Ascending aorta (tissue), 2 donors: Measurements from ENCODE around the gene ECM1. TPM values are rescaled to one million over a fixed set of nuclear protein-coding genes. Genes with fewer than 3 reads are reported as not detected.
A peak's percentile ranks its signal among the peaks of the same experiment; 100 is the strongest.

ENCODE experiments used
- DNase-seq, 2 donors: peaks; one replicate each; pipeline ENCODE4 v3.0.0-alpha.2; 2019; ENCODE audit warnings: low spot score in 2 of 2
- H3K27ac ChIP-seq, 2 donors: fragments of 200-600 bp; sonication (generic); one replicate each; pipeline ENCODE4 v1.5.1; 2016 to 2017; ENCODE audit warnings: mild to moderate bottlenecking in 1 of 2
- H3K27me3 ChIP-seq: fragments of 200-600 bp; sonication (generic); one replicate; pipeline ENCODE4 v1.5.1; 2017
- H3K36me3 ChIP-seq, 2 donors: fragments of 200-600 bp; sonication (generic); one replicate each; pipeline ENCODE4 v1.5.1; 2016
- H3K4me1 ChIP-seq, 2 donors: fragments of 200-600 bp; sonication (generic); one replicate each; pipeline ENCODE4 v1.5.1; 2016 to 2017; ENCODE audit warnings: mild to moderate bottlenecking in 1 of 2
- H3K4me3 ChIP-seq, 2 donors: fragments of 200-600 bp; sonication (generic); one replicate each; pipeline ENCODE4 v1.5.1; 2016 to 2017; ENCODE audit warnings: mild to moderate bottlenecking in 1 of 2
- H3K9me3 ChIP-seq, 2 donors: fragments of 200-600 bp; sonication (generic); one replicate each; pipeline ENCODE4 v1.5.1; 2016
- intact Hi-C: fragments of 100-400 bp; cut with DNase I; formaldehyde crosslinking; loops from one replicate; pipeline ENCODE4 v1.15.1; 2023
- total RNA-seq: library from RNA; depleted of rRNA; stranded (reverse); fragments of >200 nt; gene quantifications from one replicate; pipeline ENCODE4 v1.1.0, GENCODE V29; 2016
- TF ChIP-seq, protein P1 (sequence below), 3 experiments: fragments of 200-600 bp in 2 of 3; fragments of 450-650 bp in 1 of 3; sonication (generic) in 2 of 3; IDR thresholded peaks; one replicate each; pipeline ENCODE4 v1.5.1; 2016 to 2019; ENCODE audit warnings: antibody characterized with exemption in 3 of 3, mild to moderate bottlenecking in 1 of 3, moderate library complexity in 1 of 3

Gene ECM1
- total RNA-seq, 1 donor from 2014 or later, result 55.8 TPM

DNA sequence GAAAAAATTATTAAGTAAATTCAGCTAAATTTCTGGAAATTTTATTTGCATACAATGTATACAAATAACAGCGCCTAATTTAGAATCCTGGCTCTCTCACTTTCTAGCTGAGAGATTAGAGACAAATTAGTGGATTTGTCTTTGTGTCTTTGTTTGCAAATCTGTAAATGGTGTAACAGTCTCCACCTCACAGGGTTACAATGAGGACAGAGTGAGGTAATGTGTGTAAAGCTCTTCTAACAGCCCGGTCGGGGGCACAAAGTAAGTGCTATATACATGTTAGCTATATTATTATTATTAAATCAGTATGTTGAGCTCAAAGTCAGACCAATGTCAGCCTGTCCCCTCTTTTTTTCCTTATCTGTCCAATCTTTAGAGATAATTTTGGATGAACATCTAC is 36.3 kb downstream of the ECM1 start:
- Histone ChIP-seq H3K4me3 (no peak overlapping the region), H3K27me3 (no peaks in the 10 kb centered on the region), H3K9me3 (no peaks in the 10 kb centered on the region), H3K4me1 (peaks cover 0 to under 1% of the 10 kb centered on the region in 2 donors), H3K27ac (peak overlapping the region in 1 of 2 donors; percentile 19), H3K36me3 (no peaks in the 10 kb centered on the region)
- DNase-seq, result no peak
- intact Hi-C loops, result no loop called here
- TF ChIP-seq, protein P1, sequence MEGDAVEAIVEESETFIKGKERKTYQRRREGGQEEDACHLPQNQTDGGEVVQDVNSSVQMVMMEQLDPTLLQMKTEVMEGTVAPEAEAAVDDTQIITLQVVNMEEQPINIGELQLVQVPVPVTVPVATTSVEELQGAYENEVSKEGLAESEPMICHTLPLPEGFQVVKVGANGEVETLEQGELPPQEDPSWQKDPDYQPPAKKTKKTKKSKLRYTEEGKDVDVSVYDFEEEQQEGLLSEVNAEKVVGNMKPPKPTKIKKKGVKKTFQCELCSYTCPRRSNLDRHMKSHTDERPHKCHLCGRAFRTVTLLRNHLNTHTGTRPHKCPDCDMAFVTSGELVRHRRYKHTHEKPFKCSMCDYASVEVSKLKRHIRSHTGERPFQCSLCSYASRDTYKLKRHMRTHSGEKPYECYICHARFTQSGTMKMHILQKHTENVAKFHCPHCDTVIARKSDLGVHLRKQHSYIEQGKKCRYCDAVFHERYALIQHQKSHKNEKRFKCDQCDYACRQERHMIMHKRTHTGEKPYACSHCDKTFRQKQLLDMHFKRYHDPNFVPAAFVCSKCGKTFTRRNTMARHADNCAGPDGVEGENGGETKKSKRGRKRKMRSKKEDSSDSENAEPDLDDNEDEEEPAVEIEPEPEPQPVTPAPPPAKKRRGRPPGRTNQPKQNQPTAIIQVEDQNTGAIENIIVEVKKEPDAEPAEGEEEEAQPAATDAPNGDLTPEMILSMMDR (IDR thresholded peaks at IDR 0.05), result no peak

DNA sequence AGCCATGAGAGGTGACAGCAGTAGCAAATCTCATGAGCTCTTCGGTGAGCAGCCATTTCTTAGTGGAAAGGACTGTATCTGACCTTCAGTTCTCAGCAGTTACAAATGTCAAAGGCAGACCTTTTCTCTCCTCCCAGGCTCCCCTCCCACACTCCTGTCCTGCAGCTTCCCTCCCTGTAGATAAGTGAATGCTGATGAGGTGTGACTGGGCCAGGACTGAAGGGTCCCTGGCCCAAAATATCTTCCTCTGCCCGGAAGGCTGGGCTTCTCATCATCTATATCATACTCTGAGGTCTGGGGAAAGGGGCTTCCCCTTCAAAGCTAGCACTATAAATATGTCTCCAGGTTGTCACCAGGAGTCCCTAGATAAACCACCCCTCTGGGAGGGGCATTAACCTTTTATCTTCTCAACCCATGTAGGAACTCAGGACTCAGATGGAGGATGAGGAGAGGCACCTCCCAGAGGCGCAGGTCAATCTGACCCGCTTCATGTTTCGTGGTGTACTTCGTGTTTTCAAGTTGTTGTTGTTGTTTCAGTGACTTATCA is 37.6 kb downstream of the ECM1 start:
- TF ChIP-seq, protein P1 (IDR thresholded peaks at IDR 0.05), result no peak
- no peaks in the 10 kb centered on the region for H3K9me3 ChIP-seq
- H3K27me3 ChIP-seq, result no peaks in the 10 kb centered on the region
- no peak overlapping the region for H3K27ac ChIP-seq
- DNase-seq, result no peak
- no peaks in the 10 kb centered on the region for H3K36me3 ChIP-seq
- no peak overlapping the region for H3K4me3 ChIP-seq
- intact Hi-C loops, result loop anchor here (5.0 kb wide), 1 partner anchor 83 kb away; no protein-coding TSS in a partner anchor
- H3K4me1 ChIP-seq, result peaks cover 8 to 13% of the 10 kb centered on the region in 2 donors

DNA sequence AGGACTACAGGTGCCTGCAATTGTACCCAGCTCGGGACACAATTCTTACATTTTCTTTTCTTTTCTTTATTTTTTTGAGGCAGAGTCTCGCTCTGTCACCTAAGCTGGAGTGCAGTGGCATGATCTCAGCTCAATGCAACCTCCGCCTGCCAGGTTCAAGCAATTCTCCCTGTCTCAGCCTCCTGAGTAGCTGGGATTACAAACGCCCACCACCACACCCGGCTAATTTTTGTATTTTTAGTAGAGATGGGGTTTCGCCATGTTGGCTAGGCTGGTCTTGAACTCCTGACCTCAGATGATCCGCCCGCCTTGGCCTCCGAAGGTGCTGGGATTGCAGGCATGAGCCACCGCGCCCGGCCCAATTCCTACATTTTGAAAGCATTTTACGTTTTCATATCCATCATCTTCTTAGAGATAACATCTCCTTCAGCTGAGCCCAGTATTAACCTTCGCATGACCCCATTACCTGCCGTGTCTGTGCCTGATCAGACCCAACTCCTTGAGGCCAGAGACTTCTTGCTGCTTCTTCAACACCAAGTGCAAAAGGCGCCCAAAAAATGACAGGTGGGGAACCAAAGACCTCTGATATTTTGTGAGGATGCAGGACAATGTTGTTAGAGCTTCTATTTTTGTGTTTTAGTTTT is 38.5 kb downstream of the ECM1 start:
- Histone ChIP-seq H3K36me3 (no peaks in the 10 kb centered on the region), H3K27ac (no peak overlapping the region), H3K27me3 (no peaks in the 10 kb centered on the region), H3K9me3 (no peaks in the 10 kb centered on the region), H3K4me3 (no peak overlapping the region), H3K4me1 (peaks cover 12 to 21% of the 10 kb centered on the region in 2 donors)
- DNase-seq, result no peak
- TF ChIP-seq, protein P1 (IDR thresholded peaks at IDR 0.05), result no peak
- intact Hi-C loops, result loop anchor here (5.0 kb wide), 1 partner anchor 84 kb away; no protein-coding TSS in a partner anchor

- intact Hi-C loops, result loop anchor here (2.0 to 5.0 kb wide), 2 partner anchors 61 to 86 kb away; partner anchors contain the start of gene TARS2
- Histone ChIP-seq H3K9me3 (no peaks in the 10 kb centered on the region), H3K4me3 (peak overlapping the region; percentile 70 to 88), H3K36me3 (no peaks in the 10 kb centered on the region), H3K27me3 (no peaks in the 10 kb centered on the region), H3K4me1 (peaks cover 26 to 37% of the 10 kb centered on the region in 2 donors), H3K27ac (peak overlapping the region; percentile 97 to 100)
- TF ChIP-seq, protein P1 (IDR thresholded peaks at IDR 0.05), result no peak
- DNase-seq, result no peak
Observed at GRCh38 chr1:150548324-150548631, 40.4 kb downstream of the ECM1 start.

GRCh38 chr1:150548632-150549495 is 41.0 kb downstream of the ECM1 start, which contains the start of gene ADAMTSL4:
TSS of gene ADAMTSL4 (plus strand) at chr1:150549408. CDS start at chr1:150552289, 2,881 bp downstream.
- peak in 1 of 2 donors; percentile 87 for DNase-seq
- Histone ChIP-seq H3K27ac (peak within 1 kb of the TSS; percentile 97 to 100), H3K27me3 (no peaks in the 10 kb centered on the region), H3K4me1 (peaks cover 26 to 43% of the 10 kb centered on the region in 2 donors), H3K9me3 (no peaks in the 10 kb centered on the region), H3K4me3 (peak within 1 kb of the TSS; percentile 70 to 88), H3K36me3 (no peaks in the 10 kb centered on the region)
- intact Hi-C loops, result loop anchor here (2.0 to 5.0 kb wide), 2 partner anchors 62 to 87 kb away; partner anchors contain the start of gene TARS2
- TF ChIP-seq, protein P1 (IDR thresholded peaks at IDR 0.05), result peak in 1 of 3 experiments; percentile 33
